ENCODE data around the gene METTL21C.
A peak's percentile ranks its signal among the peaks of the same experiment; 100 is the strongest.

METTL21C gene

GRCh38 chr13:102682727-102683126 is 12.1 kb downstream of the METTL21C start:
- Histone ChIP-seq H3K4me3 (ENCODE audit: insufficient read depth in 1 of 2, low read depth in 1 of 2, low read length in 2 of 2) (no peak overlapping the region), H3K14ac (ENCODE audit: low read length in 2 of 2) (no peak overlapping the region), H3K27me3 (ENCODE audit: control insufficient read depth in 1 of 2, insufficient read depth in 1 of 2, low read length in 2 of 2) (no peaks in the 10 kb centered on the region), H4K8ac (ENCODE audit: low read length) (no peak overlapping the region), H3K9me3 (ENCODE audit: control insufficient read depth, low read length) (peaks cover 25% of the 10 kb centered on the region), H3K23ac (ENCODE audit: low read length in 2 of 2) (no peak overlapping the region), H3K4me1 (ENCODE audit: control insufficient read depth, insufficient read depth, low read depth, low read length) (peaks cover 2% of the 10 kb centered on the region), H2BK15ac (ENCODE audit: low read depth, poor library complexity, severe bottlenecking) (no peak overlapping the region), H2BK12ac (ENCODE audit: low read length in 2 of 2) (no peak overlapping the region), H2BK120ac (ENCODE audit: low read depth, low read length) (no peak overlapping the region), H2AFZ (ENCODE audit: low read depth, low read length) (no peak overlapping the region), H3K4ac (ENCODE audit: low read depth in 1 of 2, low read length in 2 of 2) (no peak overlapping the region), H3K9ac (ENCODE audit: low read length) (no peak overlapping the region), H3K79me1 (replicated peaks; ENCODE audit: low read length, poor library complexity, severe bottlenecking) (no peaks in the 10 kb centered on the region), H2BK5ac (ENCODE audit: low read depth, low read length, poor library complexity, severe bottlenecking) (no peak overlapping the region), H4K91ac (ENCODE audit: low read length) (no peak overlapping the region), H3K36me3 (ENCODE audit: control insufficient read depth in 1 of 2, insufficient read depth in 2 of 2, low read depth in 1 of 2, low read length in 2 of 2) (peaks cover 3 to 27% of the 10 kb centered on the region in 2 experiments), H2AK5ac (ENCODE audit: low read length, severe bottlenecking) (no peak overlapping the region), H3K4me2 (ENCODE audit: low read length, poor library complexity, severe bottlenecking) (no peak overlapping the region), H3K18ac (ENCODE audit: low read depth in 1 of 2, low read length in 2 of 2) (no peak overlapping the region), H3K27ac (ENCODE audit: low read length, poor library complexity, severe bottlenecking) (no peak overlapping the region)
- 33% methylated on average over 3 of the region's 3 CpGs for WGBS
- peak; percentile 66 for DNase-seq

- H2BK12ac ChIP-seq (ENCODE audit: low read length in 2 of 2) = no peak overlapping the region
- no peak overlapping the region for H2AFZ ChIP-seq (ENCODE audit: low read depth, low read length)
- H2AK5ac ChIP-seq (ENCODE audit: low read length, severe bottlenecking) = no peak overlapping the region
- no peak overlapping the region for H3K18ac ChIP-seq (ENCODE audit: low read depth in 1 of 2, low read length in 2 of 2)
- no peak overlapping the region for H3K4me3 ChIP-seq (ENCODE audit: insufficient read depth in 1 of 2, low read depth in 1 of 2, low read length in 2 of 2)
- no peak overlapping the region for H2BK120ac ChIP-seq (ENCODE audit: low read depth, low read length)
- no peak overlapping the region for H3K23ac ChIP-seq (ENCODE audit: low read length in 2 of 2)
- H2BK15ac ChIP-seq (ENCODE audit: low read depth, poor library complexity, severe bottlenecking) = no peak overlapping the region
- WGBS = 92% methylated on average over 2 of the region's 4 CpGs
- H3K27me3 ChIP-seq (ENCODE audit: control insufficient read depth in 1 of 2, insufficient read depth in 1 of 2, low read length in 2 of 2) = no peaks in the 10 kb centered on the region
- H3K36me3 ChIP-seq (ENCODE audit: control insufficient read depth in 1 of 2, insufficient read depth in 2 of 2, low read depth in 1 of 2, low read length in 2 of 2) = peaks cover 3 to 32% of the 10 kb centered on the region in 2 experiments
- no peak overlapping the region for H3K4ac ChIP-seq (ENCODE audit: low read depth in 1 of 2, low read length in 2 of 2)
- no peak overlapping the region for H4K8ac ChIP-seq (ENCODE audit: low read length)
- no peak for DNase-seq
- H3K9me3 ChIP-seq (ENCODE audit: control insufficient read depth, low read length) = peaks cover 25% of the 10 kb centered on the region
- no peak overlapping the region for H4K91ac ChIP-seq (ENCODE audit: low read length)
- H3K4me2 ChIP-seq (ENCODE audit: low read length, poor library complexity, severe bottlenecking) = no peak overlapping the region
- H3K9ac ChIP-seq (ENCODE audit: low read length) = no peak overlapping the region
- H3K14ac ChIP-seq (ENCODE audit: low read length in 2 of 2) = no peak overlapping the region
- H3K79me1 ChIP-seq (replicated peaks; ENCODE audit: low read length, poor library complexity, severe bottlenecking) = no peaks in the 10 kb centered on the region
- H3K27ac ChIP-seq (ENCODE audit: low read length, poor library complexity, severe bottlenecking) = no peak overlapping the region
- no peak overlapping the region for H2BK5ac ChIP-seq (ENCODE audit: low read depth, low read length, poor library complexity, severe bottlenecking)
- peaks cover 2% of the 10 kb centered on the region for H3K4me1 ChIP-seq (ENCODE audit: control insufficient read depth, insufficient read depth, low read depth, low read length)
Measured at GRCh38 chr13:102682211-102682610, 12.6 kb downstream of the METTL21C start.

GRCh38 chr13:102680842-102681740 is 13.8 kb downstream of the METTL21C start:
- H3K9me3 ChIP-seq (ENCODE audit: control insufficient read depth, low read length) = peaks cover 25% of the 10 kb centered on the region
- H3K27me3 ChIP-seq (ENCODE audit: control insufficient read depth in 1 of 2, insufficient read depth in 1 of 2, low read length in 2 of 2) = no peaks in the 10 kb centered on the region

GRCh38 chr13:102680133-102680717 is 14.6 kb downstream of the METTL21C start:
- H3K27me3 ChIP-seq (ENCODE audit: control insufficient read depth in 1 of 2, insufficient read depth in 1 of 2, low read length in 2 of 2) = no peaks in the 10 kb centered on the region
- 93% methylated on average over 3 of the region's 4 CpGs for WGBS

More at GRCh38 chr13:102680842-102681740, 13.8 kb downstream of the METTL21C start:
- H3K18ac ChIP-seq (ENCODE audit: low read depth in 1 of 2, low read length in 2 of 2) = no peak overlapping the region
- no peak overlapping the region for H2BK5ac ChIP-seq (ENCODE audit: low read depth, low read length, poor library complexity, severe bottlenecking)
- H3K9ac ChIP-seq (ENCODE audit: low read length) = no peak overlapping the region
- no peak overlapping the region for H2AK5ac ChIP-seq (ENCODE audit: low read length, severe bottlenecking)
- peaks cover 3 to 43% of the 10 kb centered on the region in 2 experiments for H3K36me3 ChIP-seq (ENCODE audit: control insufficient read depth in 1 of 2, insufficient read depth in 2 of 2, low read depth in 1 of 2, low read length in 2 of 2)
- WGBS = 100% methylated on average over 3 of the region's 5 CpGs
- H4K8ac ChIP-seq (ENCODE audit: low read length) = no peak overlapping the region
- no peak for DNase-seq
- no peaks in the 10 kb centered on the region for H3K79me1 ChIP-seq (replicated peaks; ENCODE audit: low read length, poor library complexity, severe bottlenecking)
- no peaks in the 10 kb centered on the region for H3K4me1 ChIP-seq (ENCODE audit: control insufficient read depth, insufficient read depth, low read depth, low read length)
- no peak overlapping the region for H3K23ac ChIP-seq (ENCODE audit: low read length in 2 of 2)
- no peak overlapping the region for H3K4me2 ChIP-seq (ENCODE audit: low read length, poor library complexity, severe bottlenecking)
- H2BK15ac ChIP-seq (ENCODE audit: low read depth, poor library complexity, severe bottlenecking) = no peak overlapping the region
- H2BK12ac ChIP-seq (ENCODE audit: low read length in 2 of 2) = no peak overlapping the region
- H3K27ac ChIP-seq (ENCODE audit: low read length, poor library complexity, severe bottlenecking) = no peak overlapping the region
- no peak overlapping the region for H2AFZ ChIP-seq (ENCODE audit: low read depth, low read length)
- no peak overlapping the region for H3K4ac ChIP-seq (ENCODE audit: low read depth in 1 of 2, low read length in 2 of 2)
- no peak overlapping the region for H4K91ac ChIP-seq (ENCODE audit: low read length)
- H3K14ac ChIP-seq (ENCODE audit: low read length in 2 of 2) = no peak overlapping the region
- H2BK120ac ChIP-seq (ENCODE audit: low read depth, low read length) = no peak overlapping the region
- peak overlapping the region in 1 of 2 experiments; percentile 7 for H3K4me3 ChIP-seq (ENCODE audit: insufficient read depth in 1 of 2, low read depth in 1 of 2, low read length in 2 of 2)

More at GRCh38 chr13:102680133-102680717, 14.6 kb downstream of the METTL21C start:
- Histone ChIP-seq H2AK5ac (ENCODE audit: low read length, severe bottlenecking) (no peak overlapping the region), H3K14ac (ENCODE audit: low read length in 2 of 2) (no peak overlapping the region), H3K9me3 (ENCODE audit: control insufficient read depth, low read length) (peaks cover 25% of the 10 kb centered on the region), H3K4me2 (ENCODE audit: low read length, poor library complexity, severe bottlenecking) (no peak overlapping the region), H3K36me3 (ENCODE audit: control insufficient read depth in 1 of 2, insufficient read depth in 2 of 2, low read depth in 1 of 2, low read length in 2 of 2) (peaks cover 3 to 52% of the 10 kb centered on the region in 2 experiments), H2BK15ac (ENCODE audit: low read depth, poor library complexity, severe bottlenecking) (no peak overlapping the region), H2AFZ (ENCODE audit: low read depth, low read length) (no peak overlapping the region), H2BK5ac (ENCODE audit: low read depth, low read length, poor library complexity, severe bottlenecking) (no peak overlapping the region), H4K91ac (ENCODE audit: low read length) (no peak overlapping the region), H3K23ac (ENCODE audit: low read length in 2 of 2) (no peak overlapping the region), H3K4me1 (ENCODE audit: control insufficient read depth, insufficient read depth, low read depth, low read length) (no peaks in the 10 kb centered on the region), H3K79me1 (replicated peaks; ENCODE audit: low read length, poor library complexity, severe bottlenecking) (no peaks in the 10 kb centered on the region), H3K18ac (ENCODE audit: low read depth in 1 of 2, low read length in 2 of 2) (no peak overlapping the region), H3K4ac (ENCODE audit: low read depth in 1 of 2, low read length in 2 of 2) (no peak overlapping the region), H2BK120ac (ENCODE audit: low read depth, low read length) (no peak overlapping the region), H3K4me3 (ENCODE audit: insufficient read depth in 1 of 2, low read depth in 1 of 2, low read length in 2 of 2) (no peak overlapping the region), H4K8ac (ENCODE audit: low read length) (no peak overlapping the region), H2BK12ac (ENCODE audit: low read length in 2 of 2) (no peak overlapping the region), H3K9ac (ENCODE audit: low read length) (no peak overlapping the region), H3K27ac (ENCODE audit: low read length, poor library complexity, severe bottlenecking) (no peak overlapping the region)
- no peak for DNase-seq
